Kidney capillary endothelial cell (primary cell): ENCODE results near the gene PRPF40B.
"Not testable (repeated sequence)": the region's sequence is repeated elsewhere in the genome, so short reads cannot be mapped to it uniquely, and the experiment has no call there.

Source experiments
- DNase-seq: peaks from one replicate; pipeline ENCODE4 v3.0.0-alpha.2; 2018; ENCODE audit warnings: low spot score

Gene PRPF40B

DNA sequence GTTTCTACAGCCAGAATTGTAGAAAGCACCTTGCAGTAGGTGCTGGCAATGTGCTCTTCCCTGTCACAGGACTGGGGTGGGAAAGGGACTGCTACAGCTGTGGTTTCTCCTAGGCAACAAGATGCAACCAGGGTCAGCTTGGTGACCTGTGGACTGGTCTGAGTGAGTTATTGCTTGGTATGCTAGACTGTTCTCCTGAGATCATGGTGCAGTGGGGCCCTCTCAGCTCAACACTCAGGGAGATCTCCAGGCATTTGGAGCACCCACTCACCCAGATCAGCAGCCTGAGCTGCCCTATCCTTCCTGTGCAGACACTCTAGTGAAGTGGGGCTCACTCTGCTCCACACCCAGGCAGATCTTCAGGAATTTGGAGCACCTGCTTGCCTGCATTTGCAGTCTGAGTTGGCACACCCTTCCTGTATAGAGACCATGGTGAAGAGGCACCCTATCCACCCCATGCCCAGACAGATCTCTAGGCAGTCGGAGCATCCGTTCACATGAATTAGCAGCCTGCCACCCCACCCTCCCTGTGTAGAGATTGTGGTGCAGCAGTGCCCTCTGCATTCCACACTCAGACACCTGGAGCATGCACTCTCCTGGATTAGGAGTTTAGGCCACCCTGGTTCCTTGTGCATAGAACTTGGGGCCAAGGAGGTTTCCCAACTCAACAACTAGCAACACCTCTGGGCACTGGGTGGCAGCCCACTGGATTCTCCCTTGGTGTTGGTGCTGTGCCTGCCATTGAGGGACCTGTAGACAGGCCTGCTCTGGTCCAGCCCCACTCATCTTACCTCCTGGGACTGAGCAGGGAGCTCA lies 14.1 kb upstream of the PRPF40B start:
- no peak for DNase-seq

DNA sequence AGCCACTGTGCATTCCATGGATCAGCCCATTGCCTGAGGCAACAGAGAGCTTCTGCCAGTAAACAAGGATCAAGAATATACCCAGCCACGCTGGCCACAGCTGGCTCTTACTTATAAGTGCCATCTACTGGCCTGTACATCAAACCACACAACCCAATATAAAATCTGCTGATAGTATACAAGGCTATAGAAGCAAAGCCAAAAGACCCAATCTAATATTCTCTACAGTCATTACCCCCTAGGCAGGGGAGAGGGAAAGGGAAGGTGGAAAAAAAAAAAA lies 13.5 kb upstream of the PRPF40B start:
- no peak for DNase-seq

DNA sequence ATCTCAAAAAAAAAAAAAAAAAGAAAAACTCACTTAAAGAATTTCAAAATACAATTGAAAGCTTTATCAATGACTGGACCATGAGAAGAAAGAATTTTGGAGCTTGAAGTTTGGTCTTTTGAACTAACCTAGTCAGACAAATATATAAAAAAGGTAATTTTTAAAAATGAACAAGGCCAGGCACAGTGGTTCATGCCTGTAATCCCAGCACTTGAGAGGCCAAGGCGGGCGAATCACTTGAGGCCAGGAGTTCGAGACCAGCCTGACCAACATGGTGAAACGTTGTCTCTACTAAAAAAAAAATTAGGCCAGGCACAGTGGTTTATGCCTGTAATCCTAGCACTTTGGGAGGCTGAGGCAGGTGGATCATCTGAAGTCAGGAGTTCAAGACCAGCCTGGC lies 12.6 kb upstream of the PRPF40B start:
- not testable (repeated sequence) for DNase-seq

DNA sequence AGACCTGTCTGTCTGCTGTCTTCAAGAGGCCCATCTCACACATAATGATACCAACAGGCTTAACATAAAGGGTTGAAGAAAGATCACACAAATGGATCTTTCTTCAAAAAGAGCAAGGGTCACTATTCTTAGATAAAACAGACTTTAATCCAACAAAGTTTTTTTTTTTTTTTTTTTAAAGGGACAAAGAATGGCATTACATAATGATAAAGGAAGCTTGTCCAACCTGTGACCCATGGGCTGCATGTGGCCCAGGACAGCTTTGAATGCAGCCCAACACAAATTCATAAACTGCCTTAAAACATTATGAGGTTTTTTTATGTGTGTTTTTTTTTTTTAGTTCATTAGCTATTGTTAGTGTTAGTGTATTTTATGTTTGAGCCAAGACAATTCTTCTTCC lies 11.2 kb upstream of the PRPF40B start:
- DNase-seq: no peak

DNA sequence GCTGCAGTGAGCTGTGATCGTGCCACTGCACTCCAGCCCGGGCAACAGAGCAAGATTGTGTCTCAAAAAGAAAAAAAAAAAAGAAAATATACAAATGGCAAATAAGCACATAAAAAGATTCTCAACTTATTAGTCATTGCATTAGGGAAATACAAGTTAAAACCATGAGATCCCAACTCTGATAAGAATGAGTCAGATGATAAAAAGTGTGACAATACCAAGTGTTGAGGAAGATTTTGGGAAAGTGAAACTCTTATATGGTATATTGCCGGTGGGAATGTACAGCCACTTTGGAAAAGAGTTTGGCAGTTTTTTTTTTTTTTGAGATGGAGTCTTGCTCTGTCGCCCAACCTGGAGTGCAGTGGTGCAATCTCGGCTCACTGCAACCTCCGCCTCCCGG lies 7.6 kb upstream of the PRPF40B start:
- no peak for DNase-seq

DNA sequence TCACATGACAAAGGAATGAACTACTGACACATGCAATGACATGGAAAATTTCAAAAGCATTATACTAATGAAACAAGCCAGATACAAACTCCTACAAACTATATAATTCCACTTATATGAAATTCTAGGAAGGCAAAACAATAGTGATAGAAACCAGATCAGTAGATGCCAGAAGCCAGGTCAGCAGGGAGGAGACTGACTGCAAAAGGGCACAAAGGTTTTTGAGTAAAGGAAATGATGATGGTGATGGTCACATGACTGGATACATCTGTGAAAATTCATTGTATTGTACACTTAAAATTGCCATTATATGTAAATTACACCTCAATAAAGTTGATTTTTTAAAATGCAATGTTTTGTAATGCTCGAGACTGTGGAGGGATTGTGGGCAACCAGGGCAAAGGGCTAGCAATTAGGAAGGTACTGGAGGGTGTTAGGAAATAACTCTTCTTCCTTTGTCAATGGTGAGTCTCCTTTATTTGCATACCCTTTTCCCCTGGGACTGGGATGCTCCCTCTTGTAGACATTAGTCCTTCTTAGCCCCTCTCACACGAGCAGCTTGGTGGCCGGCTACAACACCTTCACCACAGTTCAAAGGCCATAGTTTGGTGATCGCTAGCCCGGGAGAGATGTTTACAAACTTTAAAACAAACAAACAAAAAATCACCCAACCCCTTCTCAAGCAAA lies 6.7 kb upstream of the PRPF40B start:
- DNase-seq: no peak

DNA sequence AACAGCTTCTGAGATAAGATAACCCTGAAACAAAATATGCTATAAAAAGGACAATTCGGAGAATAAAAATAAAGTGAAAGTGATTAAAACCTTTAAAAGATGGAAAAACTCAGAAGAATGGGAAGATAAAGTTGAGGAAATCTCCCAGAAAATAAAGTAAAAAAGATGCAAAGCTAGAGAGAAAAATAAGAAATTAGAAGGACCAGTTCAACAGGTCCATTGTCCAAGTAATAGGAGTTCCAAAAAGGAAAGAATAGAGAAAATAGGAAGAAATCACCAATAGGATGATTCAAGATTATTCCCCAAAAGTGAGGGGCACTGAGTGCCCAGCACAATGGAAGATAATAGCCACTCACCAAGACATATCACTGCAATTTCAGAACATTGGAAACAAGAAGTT lies 4.8 kb upstream of the PRPF40B start:
- no peak for DNase-seq

DNA sequence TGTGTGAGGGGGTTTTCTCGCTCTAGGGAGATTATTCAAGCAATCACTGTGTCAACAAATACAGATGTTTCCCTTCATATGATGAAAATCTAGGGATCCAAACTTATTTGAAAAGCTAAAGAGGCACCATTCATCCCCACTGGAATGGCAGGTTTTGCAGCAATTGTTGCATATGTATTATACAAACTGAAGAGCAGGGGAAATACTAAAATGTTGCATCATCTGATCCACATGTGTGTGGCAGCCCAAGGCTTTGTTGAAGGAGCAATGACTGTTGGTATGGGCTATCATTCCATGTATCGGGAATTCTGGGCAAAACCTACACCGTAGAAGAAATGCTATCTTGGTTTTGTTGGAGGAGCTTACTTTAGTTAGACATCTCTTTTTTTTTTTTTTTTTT lies 4.1 kb upstream of the PRPF40B start:
- DNase-seq: no peak

DNA sequence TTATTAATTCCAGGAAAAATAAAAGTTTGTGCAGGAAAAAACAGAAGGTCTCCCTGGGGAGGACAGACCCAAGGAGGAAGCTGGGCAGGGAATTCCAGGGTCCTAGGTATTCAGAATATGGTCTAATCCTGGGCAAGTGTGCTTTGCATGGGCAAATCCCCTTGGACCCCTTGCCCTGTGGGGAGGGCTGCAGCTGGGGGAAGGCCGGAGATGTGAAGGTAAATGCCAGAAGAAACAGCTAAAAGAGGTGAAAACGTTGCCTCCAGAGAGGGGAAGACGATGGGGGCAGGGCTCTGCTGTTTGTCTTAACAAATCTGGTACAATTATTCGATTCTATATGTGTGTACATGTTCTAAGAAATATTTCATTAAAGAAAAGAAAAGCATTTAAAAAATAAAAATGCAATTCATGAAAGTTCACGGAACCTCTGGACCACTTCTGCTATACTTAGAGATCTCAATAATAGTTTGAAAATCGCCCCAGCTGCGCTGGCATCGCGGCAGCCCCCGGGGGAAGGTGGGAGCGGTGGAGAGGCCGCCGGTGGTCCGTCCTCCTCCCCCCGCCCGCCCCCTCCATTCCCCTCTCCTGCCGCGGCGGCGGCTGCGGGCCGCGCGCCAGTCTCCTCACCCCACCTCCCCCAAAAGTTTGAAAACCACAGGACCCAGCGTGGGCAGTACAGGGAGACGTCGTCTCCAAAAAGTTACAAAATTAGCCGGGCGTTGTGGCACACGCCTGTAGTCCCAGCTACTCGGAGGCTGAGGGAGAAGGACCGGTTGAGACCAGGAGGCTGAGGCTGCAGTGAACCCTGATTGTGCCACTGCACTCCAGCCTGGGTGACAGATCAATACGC lies 1.5 kb upstream of the PRPF40B start:
- DNase-seq: no peak

DNA sequence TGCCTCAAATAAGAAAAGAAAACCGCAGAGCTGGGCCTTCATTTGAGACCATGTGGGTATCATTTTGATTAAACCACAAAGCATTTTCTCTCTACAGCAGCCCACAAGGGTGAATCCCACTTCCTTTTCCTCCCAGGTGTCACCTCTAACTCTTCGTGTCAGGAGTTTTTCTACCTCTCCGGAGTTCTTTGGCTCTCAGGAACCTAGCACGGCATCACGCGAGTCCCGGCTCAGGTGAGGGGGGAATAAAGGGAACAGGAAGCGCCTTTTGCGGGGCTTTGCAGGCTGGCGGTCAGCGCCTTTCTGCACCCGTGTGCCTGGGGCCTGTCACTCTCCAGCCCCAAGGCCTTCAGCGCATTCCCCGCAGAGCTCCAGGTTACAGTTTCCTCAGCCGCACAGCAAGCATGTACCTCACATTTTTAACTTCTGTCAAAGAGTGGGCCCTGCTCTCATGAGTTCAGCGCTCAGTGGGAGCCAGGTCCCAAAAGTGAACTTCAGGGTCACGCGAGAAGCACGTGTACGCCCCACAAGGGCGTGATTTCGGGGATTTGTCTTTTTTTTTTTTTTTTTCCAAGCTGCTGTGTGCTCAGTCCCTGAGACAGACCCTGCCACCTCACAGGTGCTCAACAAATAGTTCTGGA lies 740 bp upstream of the PRPF40B start:
- no peak for DNase-seq

DNA sequence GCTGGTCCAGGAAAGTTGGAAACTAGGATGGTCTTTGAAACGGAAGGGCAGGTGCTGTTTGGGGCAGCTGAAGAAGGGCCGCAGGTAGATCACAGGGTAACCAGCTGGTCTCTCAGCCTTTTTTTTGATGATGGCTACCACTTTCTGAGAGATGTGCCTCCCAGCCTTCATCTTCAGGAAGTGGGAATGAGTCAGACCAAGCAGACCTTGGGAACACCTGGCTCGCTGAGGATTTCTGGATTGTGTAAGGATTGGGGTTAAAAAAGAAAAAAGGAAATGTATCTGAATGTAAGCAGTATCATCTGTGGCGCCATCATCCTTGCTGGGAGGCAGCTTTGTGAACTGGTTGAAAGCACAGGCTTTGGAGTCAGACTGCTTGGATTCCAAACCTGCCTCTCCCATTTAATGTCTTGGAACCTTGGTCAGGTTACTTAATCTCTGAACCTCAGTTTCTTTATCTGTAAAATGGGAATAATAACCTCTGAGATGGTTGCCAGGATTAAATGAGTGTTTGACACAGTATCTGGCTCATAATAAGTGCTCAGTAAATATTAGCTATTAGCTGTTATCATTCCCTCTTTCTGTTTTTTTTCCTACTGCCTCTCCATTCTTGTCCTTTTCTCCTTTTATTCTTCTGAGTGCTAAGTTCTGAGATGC lies 1.7 kb downstream of the PRPF40B start:
- no peak for DNase-seq

DNA sequence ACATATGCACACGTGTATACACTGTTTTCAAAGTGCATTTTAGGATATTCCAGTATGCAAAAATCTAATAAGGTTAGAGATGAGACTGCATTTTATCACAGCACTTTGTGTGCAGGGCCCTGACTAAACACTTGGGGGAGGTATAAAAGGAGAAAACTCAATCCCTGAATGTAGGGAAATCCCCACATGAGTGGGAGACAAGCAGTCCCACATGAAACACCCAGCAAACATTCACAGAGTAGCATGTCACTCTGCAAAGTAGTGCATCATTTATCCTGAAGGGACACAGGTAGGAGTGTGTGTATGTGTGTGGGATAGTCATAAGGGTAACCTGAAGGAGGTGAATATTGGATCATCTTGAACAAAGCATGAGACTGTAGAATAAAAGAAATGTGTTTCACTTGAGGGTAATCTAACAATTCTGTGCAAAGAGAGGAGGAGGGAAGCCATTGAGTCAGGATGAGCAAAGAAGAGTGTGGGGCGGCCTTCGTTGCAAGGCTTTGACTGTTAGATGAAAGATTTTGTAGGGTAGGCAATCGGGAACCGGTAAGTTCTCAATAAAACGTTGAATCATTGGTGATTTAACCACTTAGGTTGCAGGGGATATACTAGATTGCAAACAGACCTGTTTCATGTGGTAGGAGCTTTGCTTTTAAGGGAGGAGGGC lies 2.9 kb downstream of the PRPF40B start:
- DNase-seq: no peak

DNA sequence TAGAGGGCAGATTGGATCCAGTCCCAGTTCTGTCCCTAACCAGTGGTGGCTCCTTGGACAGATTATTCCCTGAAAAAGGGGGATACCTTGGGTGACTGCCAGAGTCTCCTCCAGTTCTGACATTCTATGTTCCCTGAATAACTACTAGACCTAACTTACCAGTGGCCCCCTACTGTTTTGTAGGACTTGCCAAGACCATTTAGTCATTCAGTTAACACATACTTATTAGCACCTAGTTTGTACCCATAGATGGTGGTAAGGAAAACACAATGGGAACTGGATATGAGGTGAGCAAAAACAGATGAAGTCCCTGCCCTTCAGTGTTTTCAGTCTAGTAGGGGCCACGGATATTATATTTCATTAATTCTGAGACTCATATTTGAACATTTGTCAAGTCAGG lies 3.5 kb downstream of the PRPF40B start:
- no peak for DNase-seq

DNA sequence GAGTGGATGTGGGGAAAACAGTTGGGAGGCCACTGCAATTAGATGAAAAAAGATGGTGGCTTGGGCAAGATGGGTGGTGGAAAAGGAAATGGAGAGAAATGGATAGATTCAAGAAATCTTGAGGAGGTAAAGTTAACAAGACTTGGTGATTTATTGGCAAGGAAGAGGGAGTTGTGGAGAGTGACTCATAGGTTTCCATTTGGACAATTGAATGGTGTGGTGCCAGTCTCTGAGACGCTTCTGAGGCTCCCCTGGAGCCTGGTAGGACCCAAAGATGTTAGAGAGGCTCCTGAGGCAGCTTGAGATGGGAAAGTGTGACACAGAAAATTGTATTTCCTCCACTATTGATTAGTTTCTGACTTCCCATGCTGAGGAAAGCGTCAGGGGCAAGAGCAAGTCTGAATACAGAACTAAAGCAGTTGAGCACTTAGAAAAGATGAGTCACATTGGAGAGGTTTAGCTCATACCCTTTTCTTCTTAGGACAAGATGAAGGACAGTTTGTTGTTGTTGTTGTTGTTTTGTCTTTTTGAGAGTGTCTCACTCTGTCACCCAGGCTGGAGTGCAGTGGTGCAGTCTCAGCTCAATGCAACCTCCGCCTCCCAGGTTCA lies 4.5 kb downstream of the PRPF40B start:
- no peak for DNase-seq

DNA sequence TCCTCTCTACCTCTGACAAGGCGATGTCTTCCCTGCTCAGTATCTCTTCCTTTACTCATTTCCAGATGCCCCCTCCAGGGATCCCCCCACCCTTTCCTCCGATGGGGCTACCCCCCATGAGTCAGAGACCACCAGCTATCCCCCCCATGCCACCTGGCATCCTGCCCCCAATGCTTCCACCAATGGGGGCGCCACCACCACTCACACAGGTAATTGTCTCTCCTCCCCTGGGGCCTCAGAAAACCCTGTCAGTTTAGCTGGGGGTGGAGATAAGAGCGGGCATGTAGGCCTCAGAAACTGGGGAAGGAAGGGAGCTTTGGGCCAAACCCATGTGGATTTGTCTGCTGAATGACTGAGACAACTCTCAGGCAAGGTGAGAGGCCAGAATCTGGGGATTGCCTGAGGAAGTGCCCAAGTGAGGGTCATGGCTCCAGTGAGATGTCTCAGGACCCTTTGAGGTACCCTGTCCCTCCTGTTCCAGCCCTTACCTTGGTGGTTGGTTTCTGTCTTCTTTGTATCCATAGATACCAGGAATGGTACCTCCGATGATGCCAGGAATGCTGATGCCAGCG lies 8.1 kb downstream of the PRPF40B start:
- no peak for DNase-seq

DNA sequence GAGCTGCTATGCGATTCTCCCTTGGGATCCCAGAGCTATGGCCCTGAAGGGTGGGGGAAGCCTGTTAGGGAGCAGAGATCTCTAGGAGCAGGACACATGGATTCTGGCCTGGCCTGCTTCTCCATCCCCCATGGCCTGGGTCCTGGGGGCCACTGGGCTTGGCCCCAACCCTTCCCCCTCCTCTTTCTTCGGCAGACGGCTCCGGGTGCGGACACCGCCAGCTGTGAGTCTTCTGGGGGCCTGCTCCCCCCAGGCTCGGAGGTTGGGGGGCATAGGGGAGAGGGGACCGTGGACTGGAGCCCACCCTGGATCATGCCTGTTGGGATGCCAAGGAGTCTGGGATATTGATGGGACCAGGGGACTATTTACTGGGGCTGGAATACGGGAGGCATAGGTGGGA lies 9.0 kb downstream of the PRPF40B start:
- no peak for DNase-seq

DNA sequence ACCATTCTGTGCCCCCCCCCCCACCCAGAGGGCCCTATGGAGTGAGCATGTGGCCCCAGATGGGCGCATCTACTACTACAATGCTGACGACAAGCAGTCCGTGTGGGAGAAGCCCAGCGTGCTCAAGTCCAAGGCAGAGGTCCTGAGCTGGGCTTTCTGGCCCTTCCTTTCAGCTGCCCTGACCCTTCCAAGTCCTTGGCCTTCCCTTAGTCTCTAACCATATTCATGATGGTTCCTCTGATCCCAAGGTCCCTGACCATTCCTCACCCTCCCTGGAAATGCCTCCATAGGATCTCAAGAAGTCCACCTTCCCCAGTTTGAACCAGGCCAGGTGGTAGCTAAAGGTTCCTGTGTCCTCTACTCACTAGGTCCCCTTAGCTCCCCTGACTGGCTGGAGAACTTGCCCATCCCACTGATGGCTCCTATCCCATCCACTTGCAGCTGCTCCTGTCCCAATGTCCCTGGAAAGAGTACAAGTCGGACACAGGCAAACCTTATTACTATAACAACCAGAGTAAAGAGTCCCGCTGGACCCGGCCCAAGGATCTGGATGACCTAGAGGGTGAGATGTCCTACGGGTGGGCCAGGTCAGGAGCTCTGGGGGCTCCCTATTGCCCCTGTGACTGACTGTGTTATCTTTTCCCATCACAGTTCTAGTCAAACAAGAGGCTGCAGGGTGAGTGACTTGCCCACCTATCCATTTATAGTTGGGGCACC lies 9.8 kb downstream of the PRPF40B start:
- DNase-seq: no peak

DNA sequence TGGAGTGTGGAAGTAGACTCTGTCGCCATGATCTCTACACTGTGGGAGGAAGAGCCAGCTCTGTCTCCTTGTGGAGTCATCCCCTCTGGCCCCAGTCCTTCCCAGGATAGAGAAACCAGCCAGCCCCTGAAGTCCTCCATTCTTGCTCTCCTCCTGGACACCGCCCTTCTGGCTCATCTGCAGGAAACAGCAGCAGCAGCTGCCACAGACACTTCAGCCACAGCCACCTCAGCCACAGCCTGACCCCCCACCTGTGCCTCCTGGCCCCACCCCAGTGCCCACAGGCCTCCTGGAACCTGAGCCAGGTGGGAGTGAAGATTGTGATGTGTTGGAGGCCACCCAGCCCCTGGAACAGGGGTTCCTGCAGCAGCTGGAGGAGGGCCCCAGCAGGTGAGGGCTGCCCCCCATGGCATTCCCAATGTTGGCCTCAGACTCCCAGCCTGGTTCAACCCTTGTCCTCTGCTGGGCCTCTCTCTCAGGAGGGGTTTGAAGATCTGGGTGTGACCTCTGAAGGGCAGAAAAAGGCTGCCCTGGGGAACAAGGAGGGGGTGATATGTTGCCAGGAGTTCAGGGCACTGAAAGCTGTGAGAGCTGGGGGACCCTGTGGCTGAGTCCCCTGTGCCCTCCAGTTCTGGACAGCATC lies 10.5 kb downstream of the PRPF40B start:
- no peak for DNase-seq

DNA sequence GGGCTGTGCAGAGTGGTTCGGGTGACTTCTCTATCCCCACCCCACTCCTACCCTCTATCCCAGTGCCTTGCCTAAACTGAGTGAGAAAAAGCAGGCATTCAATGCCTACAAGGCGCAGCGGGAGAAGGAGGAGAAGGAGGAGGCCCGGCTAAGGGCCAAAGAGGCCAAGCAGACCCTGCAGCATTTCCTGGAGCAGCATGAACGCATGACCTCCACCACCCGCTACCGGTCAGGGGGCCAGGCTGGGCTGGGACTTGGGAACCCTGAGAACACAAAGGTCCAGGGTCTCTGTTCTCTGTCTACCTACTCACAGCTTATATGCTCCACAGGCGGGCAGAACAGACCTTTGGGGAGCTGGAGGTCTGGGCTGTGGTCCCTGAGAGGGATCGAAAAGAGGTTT lies 11.7 kb downstream of the PRPF40B start:
- DNase-seq: no peak

DNA sequence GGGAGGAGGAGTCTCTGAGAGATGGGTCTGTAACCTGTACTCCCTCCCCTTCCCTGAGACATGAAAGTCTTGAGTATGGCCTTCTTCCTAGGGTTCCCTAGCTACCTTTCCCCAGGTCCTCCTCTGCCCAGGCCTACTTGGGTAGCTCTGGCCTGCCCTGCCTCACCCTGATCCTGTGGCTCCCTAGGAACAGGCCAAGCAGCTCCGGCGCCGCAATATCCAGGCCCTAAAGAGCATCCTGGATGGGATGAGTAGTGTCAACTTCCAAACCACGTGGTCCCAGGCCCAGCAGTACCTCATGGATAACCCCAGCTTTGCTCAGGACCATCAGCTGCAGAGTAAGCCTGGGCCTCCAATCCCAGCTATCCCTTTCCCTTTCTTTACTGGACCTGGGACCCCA lies 12.3 kb downstream of the PRPF40B start:
- no peak for DNase-seq
